GM19397 (cell line): ENCODE data around the gene EIF4A3.
A peak's percentile ranks its signal among the peaks of the same experiment; 100 is the strongest.
"Not testable (repeated sequence)": the region's sequence is repeated elsewhere in the genome, so short reads cannot be mapped to it uniquely, and the experiment has no call there.

Experiments used
- ATAC-seq: cut with Tn5 transposase; IDR thresholded peaks from one replicate; pipeline ENCODE4 v1.9.1; 2021; ENCODE audit warnings: mild to moderate bottlenecking, moderate library complexity; ENCODE audit not compliant: unreplicated experiment

Gene EIF4A3

DNA sequence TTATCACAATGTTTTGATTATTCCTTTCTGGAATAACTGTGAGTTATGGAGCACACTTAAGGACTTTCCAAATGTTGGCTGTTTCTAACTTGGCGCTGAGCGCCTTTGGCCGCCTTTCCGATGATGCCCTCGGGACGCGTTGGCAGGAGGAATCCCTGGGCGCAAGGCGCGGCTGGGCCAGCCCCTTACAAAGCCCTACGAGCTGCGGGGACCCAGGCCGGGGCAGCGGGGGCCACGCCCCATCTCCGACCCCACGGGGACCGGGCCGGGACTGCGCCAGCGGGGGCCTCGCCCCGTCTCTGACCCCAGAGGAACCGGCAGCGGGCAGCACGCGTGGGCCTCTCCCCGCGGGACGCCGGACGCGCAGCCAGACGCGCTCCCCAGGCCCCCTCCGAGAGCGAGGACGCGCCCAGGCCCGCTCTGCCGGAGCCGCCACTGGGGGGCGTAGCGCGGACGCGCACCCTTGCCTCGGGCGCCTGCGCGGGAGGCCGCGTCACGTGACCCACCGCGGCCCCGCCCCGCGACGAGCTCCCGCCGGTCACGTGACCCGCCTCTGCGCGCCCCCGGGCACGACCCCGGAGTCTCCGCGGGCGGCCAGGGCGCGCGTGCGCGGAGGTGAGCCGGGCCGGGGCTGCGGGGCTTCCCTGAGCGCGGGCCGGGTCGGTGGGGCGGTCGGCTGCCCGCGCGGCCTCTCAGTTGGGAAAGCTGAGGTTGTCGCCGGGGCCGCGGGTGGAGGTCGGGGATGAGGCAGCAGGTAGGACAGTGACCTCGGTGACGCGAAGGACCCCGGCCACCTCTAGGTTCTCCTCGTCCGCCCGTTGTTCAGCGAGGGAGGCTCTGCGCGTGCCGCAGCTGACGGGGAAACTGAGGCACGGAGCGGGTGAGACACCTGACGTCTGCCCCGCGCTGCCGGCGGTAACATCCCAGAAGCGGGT lies 45.6 kb downstream of the EIF4A3 start, which contains the start of gene GAA:
TSS of gene GAA (plus strand) at position 571 of the 935 bp plus-strand sequence. CDS start 3,006 bp downstream, outside the sequence.
- ATAC-seq: peak; percentile 86

DNA sequence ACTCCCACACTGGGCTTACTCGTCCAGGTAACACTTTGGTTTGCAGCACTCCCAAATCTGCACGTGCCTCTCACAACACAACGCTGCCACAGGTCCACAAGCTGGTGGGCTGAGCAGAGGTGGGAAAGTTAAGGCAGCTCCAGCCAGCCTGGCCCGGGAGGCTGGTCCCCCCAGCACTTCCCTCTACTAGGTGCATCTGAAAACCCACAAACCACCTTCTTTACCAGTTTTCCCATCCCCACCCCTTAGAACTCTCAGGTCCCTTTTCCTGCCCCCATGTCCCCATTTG lies 46.9 kb downstream of the EIF4A3 start:
- ATAC-seq: no peak

DNA sequence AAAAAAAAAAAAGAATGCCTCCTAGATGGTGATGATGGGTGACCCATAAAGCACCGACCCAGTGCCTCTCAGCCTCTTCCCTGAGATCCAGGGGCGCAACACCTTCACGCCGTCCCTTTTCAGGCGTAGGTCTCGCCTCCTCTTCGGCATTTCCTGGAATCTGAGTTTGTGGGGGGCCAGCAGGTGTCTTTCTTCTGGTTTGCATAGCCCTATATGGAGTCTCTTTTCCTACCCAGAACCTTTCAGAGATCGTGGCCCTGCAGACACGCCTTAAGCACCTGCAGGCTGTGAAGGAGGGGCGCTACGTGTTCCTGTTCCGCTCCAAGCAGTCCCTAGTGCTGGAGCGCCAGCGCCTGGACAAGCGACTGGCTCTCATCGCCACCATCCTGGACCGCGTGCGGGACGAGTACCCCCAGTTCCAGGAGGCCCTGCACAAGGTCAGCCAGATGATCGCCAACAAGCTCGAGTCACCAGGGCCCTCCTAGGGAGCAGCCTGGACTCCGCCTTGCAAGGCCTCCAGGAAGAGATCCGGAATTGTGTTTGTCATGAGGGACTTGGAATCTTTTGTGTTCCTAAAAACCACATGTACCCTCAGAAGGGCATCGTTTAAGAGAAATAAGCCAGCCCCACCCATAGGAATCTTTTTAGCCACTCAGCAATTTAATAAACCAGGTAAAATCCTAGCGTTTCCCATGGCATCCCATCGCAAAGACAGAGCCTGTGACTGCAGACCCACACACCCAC lies 47.5 kb downstream of the EIF4A3 start:
- ATAC-seq: no peak

DNA sequence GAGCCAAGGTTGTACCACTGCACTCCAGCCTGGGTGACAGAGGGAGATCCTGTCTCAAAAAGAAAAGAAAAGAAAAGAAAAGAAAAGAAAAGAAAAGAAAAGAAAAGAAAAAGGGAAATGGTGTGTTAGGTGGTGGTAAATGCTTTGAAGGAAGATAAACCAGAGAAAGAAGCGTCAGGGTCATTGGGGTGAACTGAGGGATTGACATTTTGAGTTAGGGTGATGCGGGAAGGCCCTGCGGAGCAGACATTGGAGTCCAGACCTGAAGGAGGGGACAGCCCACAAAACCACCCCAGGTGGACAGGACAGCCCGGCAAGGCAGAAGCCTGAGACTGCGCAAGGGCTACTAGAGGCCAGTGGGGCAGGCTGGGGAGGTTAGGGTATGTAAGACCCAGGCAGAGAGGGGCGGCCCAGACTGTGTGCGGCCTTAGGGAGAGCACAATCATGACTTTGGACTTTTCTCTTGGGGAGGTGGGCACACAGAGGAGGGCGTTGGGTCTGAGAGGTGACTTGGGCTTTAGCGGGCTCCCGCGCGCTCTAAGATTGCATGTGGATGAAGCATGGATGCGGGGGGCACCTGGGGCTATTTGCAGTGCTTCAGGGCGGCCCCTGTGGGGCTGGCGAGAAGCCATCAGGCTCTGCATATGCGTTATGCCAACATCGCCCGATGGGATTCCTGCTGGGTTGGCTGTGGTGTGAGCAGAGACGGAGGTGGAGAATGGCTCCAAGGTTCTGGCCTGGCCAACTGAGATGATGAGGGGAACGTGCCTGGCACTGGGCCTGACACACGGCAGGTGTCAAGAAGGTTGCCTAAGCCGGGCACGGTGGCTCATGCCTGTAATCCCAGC lies 48.9 kb downstream of the EIF4A3 start:
- no peak for ATAC-seq

DNA sequence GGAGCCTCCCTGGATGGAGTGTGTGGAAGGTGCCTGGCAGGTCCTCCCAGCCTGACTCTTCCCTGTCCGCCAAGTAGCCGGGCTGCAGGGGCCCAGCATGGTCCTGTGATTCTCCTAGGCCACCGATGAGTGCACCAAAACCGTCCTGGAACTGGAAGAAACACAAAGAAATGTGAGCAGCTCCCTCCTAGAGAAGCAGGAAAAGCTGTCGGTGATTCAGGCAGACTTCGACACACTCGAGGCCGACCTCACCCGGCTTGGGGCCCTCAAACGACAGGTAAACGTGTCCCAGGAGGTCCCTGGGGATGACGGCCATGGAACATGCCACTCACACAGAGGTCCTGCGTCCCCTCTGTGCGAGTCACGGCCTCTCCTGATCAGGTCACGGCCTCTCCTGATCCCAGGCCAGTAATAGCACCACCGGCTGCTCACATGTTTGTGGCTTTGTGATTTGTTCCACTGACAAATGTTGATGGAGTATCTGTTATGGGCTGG lies 49.8 kb downstream of the EIF4A3 start:
- ATAC-seq: no peak

DNA sequence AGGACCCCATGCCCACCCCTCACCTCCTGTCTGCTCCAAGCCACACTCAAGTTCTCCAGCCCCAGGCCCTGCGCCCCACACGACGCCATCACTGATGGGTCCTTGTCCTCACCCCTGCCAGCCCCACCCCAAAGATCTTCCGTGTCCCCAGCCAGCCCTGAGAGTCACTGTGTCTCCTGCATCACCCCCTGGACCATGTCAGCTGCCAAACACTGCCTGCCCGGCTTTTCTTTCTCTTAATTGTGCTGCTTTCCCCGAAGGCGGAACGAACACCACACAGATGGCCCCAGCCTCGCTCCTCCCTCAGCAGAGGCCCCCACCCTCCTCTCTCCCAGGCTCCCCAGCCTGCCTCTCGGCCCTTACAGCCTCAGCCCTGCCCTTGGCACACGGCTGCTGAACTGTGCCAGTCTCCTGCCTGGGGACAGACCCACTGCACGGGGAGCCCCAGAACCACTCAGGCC lies 50.3 kb downstream of the EIF4A3 start:
- no peak for ATAC-seq

DNA sequence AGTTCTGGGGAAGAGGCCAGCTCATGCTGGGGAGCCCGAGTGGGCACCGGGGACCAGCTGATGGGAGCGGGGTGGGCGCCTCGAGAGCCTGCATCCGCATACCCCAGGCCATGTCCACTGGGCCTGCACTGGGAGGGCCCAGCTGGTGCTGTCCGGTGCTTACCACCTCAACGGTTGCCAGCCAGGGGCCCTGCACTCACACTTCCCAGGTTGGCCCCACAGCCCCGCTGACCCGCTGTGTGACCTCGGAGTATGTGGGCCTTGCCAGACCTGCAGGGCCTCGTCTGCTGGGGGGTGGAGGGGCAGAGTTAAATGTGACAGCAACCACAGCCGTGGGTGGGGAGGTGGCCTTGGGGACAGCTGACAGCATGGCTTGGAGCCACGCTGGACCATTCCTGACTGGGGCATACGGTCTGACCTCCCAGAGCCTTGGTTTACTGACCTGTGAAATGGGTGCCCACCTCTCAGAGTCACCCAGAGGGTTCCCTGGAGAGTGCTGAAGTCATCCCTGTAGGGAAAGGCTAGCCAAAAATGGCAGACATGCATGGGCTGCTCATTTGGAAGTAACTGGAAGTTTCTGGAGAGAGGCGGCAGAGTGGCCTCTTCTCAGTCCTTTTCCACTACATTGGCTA lies 51.0 kb downstream of the EIF4A3 start:
- ATAC-seq: no peak

DNA sequence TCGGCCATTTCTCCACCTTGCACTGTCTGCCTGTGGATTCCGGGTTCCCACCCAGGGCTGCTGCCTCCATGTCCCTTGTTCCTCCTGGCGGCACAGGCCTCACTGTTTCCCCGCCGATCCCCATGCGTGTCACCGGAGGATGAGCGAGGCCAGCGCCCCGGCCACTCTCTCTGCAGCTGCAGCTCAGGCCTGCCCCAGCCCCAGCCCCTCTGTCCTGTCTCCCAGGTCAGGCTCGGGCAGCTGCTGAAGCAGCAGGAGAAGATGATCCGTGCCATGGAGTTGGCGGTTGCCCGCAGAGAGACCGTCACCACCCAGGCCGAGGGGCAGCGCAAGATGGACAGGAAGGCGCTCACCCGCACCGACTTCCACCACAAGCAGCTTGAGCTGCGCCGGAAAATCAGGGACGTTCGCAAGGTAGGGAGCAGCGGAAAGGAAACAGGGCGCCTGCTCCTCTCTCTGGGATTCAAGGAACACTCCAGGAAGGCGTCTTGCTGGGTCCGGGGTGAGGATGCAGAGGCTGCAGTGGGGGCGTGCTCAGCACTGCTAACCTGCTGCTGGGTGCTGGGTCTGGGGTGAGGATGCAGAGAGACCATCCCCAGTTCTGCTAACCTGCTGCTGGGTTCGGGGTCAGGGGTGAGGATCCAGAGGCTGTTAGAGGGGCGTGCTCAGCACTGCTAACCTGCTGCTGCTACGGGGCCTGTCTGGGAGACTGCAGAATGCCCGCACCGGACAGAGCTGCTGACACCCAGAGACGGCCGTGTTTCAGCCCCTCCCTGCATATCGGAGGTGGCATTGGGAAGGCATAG lies 51.7 kb downstream of the EIF4A3 start:
- ATAC-seq: no peak

DNA sequence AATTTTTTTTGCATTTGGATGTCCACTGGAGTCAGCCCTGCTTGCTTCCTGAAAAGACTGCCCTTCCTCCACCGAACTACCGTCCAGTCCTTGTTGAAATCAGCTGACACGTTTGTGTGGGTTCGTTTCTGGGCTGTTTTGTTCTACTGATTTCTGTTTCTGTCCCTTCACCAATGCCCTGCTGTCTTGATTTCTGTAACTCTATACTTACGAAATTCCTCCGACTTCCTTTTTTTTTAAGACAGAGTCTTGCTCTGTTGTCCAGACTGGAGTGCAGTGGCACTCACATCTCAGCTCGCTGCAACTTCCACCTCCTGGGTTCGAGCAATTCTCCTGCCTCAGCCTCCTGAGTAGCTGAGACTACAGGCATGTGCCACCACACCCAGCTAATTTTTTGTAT lies 54.0 kb downstream of the EIF4A3 start:
- ATAC-seq: no peak

DNA sequence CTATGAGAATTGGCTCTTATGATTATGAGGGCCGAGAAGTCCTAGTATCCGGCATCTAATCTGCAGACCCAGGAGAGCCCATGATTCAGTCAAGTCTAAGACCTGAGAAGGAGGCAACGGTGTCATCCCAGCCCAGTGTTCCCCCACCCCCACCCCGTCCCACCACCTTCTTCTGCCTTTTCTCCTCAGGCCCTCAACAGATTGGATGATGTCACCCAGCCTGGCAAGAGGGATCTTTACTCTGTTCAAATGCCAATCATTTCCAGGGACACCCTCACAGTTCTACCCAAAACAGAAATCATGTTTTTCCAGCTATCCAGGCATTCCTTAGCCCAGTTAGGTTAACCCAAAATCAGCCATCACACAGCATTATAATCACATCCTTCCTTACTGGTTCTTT lies 55.6 kb downstream of the EIF4A3 start:
- ATAC-seq: no peak

DNA sequence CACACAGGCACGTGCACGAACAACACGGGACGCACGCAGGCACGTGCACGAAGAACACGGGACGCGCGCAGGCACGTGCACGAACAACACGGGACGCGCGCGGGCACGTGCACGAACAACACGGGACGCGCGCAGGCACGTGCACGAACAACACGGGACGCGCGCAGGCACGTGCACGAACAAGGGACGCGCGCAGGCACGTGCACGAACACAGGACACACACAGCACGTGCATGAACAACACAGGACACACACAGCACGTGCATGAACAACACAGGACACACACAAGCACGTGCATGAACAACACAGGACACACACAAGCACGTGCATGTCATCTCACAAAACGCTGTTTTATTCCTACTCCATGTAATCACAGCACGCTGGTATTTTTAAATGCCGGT lies 56.8 kb downstream of the EIF4A3 start:
- ATAC-seq: not testable (repeated sequence)

DNA sequence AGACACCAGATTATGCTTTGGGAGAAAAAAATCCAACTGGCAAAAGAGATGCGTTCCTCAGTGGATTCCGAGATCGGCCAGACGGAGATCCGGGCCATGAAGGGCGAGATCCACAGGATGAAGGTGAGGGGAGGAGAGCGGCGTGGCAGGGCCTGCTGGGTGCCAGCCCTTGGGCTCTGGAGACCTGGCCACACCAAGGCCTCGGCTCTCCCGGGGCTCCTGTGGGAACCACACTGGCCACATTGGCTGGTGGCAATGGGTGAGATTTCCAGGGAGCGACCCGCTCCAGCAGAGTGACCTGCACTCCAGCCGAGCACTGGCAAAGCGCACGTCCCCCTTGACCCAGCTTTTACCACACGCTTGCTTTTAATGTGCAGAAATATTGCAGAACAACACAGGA lies 57.2 kb downstream of the EIF4A3 start:
- no peak for ATAC-seq

DNA sequence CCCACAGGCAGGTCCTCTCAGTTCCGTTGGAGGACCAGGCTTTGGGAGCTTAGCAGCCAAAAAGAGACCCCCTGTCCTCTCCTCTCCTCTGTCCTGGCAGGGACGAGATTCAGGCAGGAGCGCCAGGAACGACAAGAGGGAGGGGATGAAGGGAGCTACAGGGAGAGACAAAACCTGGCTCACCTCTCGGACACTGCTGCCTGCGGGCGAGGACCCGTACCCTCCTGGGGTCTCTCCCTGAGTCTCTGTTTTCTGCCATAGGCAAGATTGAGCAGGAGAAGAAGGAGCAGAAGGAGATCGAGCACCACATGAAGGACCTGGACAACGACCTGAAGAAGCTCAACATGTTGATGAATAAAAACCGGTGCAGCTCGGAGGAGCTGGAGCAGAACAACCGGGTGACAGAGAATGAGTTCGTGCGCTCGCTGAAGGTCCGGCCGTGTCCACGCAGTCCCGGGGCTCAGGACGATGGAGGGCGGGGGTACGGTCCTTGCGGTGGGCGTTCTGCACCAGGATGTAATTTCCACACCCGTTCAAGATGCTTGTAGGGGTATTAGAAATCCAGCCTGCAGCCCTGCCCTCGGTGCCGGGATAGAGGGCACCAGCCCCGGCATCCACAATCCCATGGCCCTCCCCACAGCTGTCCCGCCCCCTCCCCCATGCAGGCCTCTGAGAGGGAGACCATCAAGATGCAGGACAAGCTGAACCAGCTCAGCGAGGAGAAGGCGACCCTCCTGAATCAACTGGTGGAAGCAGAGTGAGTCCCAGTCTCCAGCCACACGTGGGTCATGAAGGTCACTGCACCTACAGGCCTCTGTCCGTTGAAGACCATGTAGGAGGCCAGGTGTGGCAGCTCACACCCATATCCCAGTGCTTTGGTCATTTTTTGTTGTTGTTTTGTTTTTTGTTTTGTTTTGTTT lies 59.3 kb downstream of the EIF4A3 start:
- ATAC-seq: no peak

DNA sequence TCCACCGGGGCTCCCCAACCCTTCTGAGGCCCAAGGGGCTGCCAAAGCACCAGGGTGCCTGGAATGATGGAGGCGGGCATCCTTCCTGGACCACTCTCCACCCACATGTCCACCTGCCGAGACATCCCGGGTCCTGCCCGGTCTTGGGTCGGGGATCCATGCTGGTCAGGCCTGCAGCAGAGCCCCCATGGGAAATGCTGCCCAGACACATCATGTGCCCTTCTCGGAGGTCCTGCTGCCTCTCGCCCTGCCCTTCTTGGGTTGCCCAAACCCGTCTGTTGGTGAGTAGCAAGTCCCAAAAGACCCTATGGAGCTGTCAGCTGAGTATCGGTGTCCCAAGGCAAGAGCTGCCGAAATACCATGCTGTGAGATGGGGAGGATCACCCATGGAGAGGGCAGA lies 60.3 kb downstream of the EIF4A3 start:
- no peak for ATAC-seq

DNA sequence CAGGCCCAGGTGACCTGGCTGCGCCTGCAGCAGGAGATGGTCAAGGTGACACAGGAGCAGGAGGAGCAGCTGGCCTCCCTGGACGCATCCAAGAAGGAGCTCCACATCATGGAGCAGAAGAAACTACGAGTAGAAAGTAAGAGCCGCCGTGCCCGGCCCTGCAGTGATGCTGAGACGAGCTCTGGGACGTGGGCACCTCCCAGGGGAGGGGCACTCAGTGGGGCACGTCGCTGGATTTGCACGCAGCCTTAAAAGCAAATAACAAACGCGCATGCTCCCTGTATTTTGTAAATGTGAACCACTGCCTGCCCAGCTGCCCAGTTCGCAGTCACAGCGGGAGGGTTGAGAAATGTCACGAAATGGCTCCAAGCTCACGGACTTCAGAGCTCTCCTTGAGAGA lies 60.8 kb downstream of the EIF4A3 start:
- ATAC-seq: no peak

DNA sequence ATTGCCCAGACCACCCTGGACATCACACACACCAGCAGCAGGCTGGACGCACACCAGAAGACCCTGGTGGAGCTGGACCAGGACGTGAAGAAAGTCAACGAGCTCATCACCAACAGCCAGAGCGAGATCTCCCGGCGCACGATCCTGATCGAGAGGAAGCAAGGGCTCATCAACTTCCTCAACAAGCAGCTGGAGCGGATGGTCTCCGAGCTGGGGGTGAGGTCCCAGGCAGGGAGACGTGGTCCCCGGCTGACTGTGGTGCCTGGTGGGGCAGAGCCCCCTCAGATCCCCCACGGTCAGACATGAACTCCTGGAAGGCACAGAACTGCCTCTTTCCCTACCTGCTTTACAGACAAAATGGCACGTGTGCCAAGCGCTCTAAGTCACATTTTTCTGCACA lies 62.2 kb downstream of the EIF4A3 start:
- ATAC-seq: no peak
